Activated naive CD4-positive, alpha-beta T cell treated with anti-CD3 and anti-CD28 coated beads, Interleukin-2, amount 50 U/mL, for 24 hours (primary cell): Measurements from ENCODE around the gene TNFRSF8.

Source experiments
- H3K27ac Mint-ChIP-seq: one replicate; pipeline ENCODE4 v1.8.0; 2021; ENCODE audit warnings: mild to moderate bottlenecking, mixed read lengths
- H3K27me3 Mint-ChIP-seq: one replicate; pipeline ENCODE4 v1.8.0; 2021; ENCODE audit warnings: mixed read lengths
- H3K36me3 Mint-ChIP-seq: one replicate; pipeline ENCODE4 v1.8.0; 2021; ENCODE audit warnings: mixed read lengths
- H3K4me1 Mint-ChIP-seq: one replicate; pipeline ENCODE4 v1.8.0; 2021; ENCODE audit warnings: mixed read lengths
- H3K4me3 Mint-ChIP-seq: one replicate; pipeline ENCODE4 v1.8.0; 2021; ENCODE audit warnings: mild to moderate bottlenecking, mixed read lengths
- H3K9me3 Mint-ChIP-seq: one replicate; pipeline ENCODE4 v1.8.0; 2021; ENCODE audit warnings: mixed read lengths

TNFRSF8 gene

DNA sequence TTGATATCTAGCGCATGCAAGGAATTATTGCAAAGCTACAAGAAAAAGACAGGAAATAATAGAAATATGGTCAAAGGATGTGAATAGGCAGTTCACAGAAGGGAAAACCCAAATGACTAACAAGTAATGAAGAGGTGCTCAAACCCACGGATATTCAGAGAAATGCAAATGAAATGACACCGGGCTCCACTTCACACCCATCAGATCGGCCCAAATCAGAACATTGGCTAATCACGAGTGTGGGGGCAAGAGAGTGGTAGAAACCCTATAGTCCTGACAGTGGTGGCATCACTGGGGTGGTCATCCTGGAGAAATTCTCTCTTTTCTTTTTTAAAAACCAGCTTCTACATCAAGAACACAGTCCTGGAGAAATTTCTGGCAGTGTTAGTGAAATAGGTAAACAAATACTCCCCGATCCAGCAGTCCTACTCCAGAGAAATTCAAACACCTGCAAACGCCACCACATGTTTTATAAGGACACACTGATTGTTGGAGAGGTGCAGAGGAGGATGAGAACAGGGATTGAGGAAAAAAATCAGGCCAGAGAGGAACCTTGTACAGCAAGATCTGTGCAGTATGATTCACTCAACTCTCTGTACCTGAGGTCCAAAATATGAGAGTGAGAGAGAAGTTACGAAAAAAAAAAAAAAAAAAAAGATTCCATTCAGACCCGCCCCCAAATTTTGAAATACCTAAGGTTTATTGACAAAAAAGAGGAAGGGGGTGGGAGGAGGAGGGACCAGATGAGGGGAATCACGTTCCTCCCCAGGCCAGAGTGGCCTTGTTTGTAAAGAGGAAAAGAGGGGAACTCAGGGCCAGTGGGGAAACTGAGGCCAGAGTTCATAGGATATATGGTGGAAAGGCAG is 94.5 kb downstream of the TNFRSF8 start:
- peak overlapping the region; percentile 99 for H3K27ac Mint-ChIP-seq
- peaks cover 81% of the 10 kb centered on the region for H3K4me1 Mint-ChIP-seq
- no peaks in the 10 kb centered on the region for H3K9me3 Mint-ChIP-seq
- peak overlapping the region; percentile 87 for H3K4me3 Mint-ChIP-seq
- no peaks in the 10 kb centered on the region for H3K27me3 Mint-ChIP-seq
- no peaks in the 10 kb centered on the region for H3K36me3 Mint-ChIP-seq

GRCh38 chr1:12158357-12159092 is 95.4 kb downstream of the TNFRSF8 start:
- Mint-ChIP-seq H3K27ac (peak overlapping the region; percentile 99), H3K4me3 (peak overlapping the region; percentile 87), H3K27me3 (no peaks in the 10 kb centered on the region), H3K4me1 (peaks cover 81% of the 10 kb centered on the region), H3K9me3 (no peaks in the 10 kb centered on the region), H3K36me3 (no peaks in the 10 kb centered on the region)

DNA sequence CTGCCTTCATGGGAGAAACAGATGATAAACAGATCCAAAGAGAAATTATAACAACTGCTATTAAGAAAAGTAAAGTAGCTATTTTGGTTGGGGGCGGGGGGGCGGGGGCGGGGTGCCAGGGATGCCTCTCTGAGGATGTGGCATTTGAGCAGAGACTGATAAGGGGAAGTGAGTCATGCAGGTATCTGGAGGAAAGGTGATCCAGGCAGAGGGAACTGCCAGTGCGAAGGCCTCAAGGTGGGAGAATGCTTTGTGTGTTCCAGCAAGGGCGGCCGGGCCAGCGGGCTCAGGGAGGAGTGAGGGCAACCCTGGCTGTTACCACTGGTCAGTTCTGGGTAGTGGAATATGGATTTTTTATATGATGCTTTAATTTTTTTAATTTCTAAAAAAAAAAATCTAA is 96.7 kb downstream of the TNFRSF8 start:
- peak overlapping the region; percentile 94 for H3K27ac Mint-ChIP-seq
- H3K36me3 Mint-ChIP-seq: no peaks in the 10 kb centered on the region
- H3K4me1 Mint-ChIP-seq: peaks cover 79% of the 10 kb centered on the region
- no peaks in the 10 kb centered on the region for H3K9me3 Mint-ChIP-seq
- H3K27me3 Mint-ChIP-seq: no peaks in the 10 kb centered on the region
- peak overlapping the region; percentile 45 for H3K4me3 Mint-ChIP-seq

DNA sequence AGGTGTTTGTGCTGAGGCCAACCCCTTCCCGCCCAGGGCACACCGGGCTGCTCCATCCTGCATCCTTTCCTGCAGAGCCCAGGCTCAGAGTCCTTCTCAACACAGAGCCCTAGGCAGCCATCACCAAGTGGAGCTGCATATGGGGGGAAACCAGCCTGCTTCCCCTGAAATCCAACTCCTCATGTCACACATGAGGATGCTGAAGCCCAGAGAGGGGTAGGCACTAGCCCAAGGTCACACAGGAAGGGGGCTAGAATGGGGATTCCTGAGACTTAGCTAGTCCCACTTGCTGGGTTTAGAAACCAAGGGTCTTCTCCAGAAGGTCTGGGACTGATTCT is 98.2 kb downstream of the TNFRSF8 start:
- Mint-ChIP-seq H3K4me1 (peaks cover 71% of the 10 kb centered on the region), H3K9me3 (no peaks in the 10 kb centered on the region), H3K27me3 (no peaks in the 10 kb centered on the region), H3K36me3 (no peaks in the 10 kb centered on the region), H3K4me3 (peak overlapping the region; percentile 51), H3K27ac (no peak overlapping the region)

DNA sequence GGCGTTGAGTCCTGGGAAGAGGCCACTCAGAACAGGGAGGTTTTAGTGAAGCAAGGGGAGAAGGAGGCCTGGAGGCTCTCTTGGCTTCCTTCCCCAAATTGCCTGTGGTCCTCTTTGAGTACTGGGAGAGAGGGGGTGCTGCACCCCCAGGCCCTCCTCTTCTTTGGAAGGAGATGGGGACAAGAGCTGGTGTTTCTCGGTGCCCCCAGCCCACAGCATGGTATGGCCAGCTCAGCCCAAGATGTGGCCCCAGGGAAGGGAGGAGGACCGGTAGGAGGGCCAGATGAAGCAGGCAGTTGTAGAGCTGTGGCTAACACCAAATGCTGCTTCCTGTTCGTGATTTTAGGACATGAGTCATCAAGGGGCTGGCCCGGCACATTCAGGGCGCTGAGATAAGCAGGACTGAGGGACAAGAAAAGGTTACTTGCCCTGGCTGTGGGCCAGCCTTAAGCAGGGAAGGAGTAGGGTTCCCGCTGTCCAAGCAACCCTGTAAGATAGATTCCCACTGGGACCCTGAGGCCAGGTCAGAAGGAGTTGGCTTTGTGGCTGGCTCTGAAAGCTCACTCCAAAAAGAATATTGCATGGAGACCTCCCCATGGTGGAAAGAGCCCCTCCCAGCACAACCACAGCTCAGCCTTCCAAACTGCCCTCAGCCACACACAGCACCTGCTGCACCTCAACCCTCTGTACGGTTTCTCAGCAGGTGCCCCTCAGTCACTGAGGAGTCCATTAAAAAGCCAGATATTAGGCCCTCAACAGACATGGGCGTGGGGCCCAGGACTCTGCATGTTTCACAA is 98.8 kb downstream of the TNFRSF8 start:
- peaks cover 71% of the 10 kb centered on the region for H3K4me1 Mint-ChIP-seq
- no peaks in the 10 kb centered on the region for H3K36me3 Mint-ChIP-seq
- no peaks in the 10 kb centered on the region for H3K9me3 Mint-ChIP-seq
- H3K4me3 Mint-ChIP-seq: peak overlapping the region; percentile 51
- H3K27me3 Mint-ChIP-seq: no peaks in the 10 kb centered on the region
- H3K27ac Mint-ChIP-seq: peak overlapping the region; percentile 79

DNA sequence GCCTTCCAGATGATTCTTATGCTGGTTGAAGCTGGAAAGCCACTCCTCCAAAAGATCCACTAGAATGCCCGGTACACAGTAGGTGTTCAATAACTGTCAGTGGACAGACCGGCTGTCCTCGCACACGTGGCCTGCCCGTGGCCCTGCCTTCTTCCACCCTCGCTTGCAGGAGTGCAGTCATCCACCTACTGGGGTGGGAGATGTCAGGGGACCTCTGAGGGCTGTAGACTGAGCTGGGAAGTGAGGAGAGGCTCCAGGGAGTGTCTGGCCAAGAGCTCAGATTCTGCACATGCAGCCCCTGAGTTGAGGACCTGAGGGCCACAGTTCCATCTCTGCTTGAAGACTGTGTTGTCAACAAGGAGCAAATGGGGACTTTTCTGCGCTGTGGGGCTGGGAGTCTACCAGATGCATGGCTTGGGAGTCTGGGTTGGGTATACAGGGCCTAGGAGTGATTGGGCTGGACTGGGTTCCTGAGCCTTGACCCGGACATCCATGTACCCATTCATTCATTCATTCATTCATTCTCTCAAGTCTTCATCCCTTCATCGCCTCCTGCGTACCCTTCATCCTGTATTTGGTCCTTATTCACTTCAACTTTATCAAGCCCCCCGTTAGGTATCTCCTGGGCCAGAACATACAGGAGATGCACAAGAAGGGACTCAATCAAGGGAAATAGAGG is 99.5 kb downstream of the TNFRSF8 start:
- Mint-ChIP-seq H3K27me3 (no peaks in the 10 kb centered on the region), H3K27ac (peak overlapping the region; percentile 79), H3K4me1 (peaks cover 66% of the 10 kb centered on the region), H3K9me3 (no peaks in the 10 kb centered on the region), H3K36me3 (peaks cover 2% of the 10 kb centered on the region), H3K4me3 (no peak overlapping the region)

DNA sequence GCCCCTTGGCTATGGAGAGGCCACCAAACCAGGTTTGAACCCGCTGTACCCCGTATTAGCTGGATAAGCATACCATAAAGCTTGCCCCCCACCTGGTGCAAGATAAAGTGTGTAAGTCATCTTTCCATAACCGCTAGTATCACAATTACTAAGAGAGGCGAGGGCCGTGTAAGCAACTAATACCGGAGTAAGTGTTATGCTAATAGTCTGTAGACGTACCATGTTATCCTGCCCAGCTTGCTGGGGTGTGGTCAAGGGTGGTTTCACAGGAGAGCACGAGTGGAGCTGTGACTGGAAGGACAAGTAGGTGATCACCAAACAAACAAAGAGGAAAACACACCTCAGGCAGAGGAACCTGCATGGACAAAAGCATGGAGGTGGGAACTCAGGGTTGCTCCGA is 100.1 kb downstream of the TNFRSF8 start:
- Mint-ChIP-seq H3K9me3 (no peaks in the 10 kb centered on the region), H3K4me3 (no peak overlapping the region), H3K27ac (no peak overlapping the region), H3K4me1 (peaks cover 66% of the 10 kb centered on the region), H3K27me3 (no peaks in the 10 kb centered on the region), H3K36me3 (peaks cover 5% of the 10 kb centered on the region)

DNA sequence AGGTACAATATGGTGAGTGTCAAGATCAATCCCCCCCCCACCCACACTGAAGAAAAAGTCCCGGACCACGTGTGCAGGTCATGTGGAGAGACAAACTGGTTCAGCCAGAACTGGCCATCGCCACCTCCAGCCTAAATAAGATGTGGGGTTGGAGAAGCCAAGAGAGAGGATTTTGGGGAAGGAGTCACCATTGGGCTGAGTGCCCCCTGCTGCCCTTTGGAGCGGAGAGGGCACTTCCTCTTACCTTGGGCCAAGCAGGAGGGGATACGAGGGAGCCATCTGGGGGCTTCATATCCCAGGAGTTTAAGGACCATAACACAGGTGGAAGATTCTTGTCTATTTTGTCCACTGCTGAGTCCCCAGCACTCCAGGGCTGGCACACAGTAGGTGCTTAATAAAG is 101.1 kb downstream of the TNFRSF8 start:
- Mint-ChIP-seq H3K4me3 (no peak overlapping the region), H3K36me3 (peaks cover 10% of the 10 kb centered on the region), H3K9me3 (no peaks in the 10 kb centered on the region), H3K27ac (no peak overlapping the region), H3K27me3 (no peaks in the 10 kb centered on the region), H3K4me1 (peaks cover 64% of the 10 kb centered on the region)

DNA sequence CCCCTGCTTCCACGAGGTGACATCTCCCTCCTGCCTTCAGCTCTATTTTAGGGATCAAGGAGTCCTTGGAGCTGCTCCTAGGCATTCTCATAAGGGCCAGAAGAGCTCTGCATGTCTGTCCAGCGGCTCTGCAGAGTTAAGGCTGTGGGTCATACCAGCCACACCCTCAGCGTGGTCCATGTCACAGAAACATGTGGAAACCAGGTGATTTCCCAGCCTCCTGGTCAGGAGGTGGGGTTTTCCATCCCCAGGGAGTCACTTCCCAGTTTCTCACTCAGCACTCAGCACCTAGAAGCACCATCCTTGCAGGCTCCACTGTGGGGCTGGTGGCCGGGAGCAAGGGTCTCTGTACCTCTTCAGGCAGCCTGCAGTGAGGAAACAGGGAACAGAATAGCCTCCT is 102.2 kb downstream of the TNFRSF8 start:
- H3K27ac Mint-ChIP-seq: no peak overlapping the region
- H3K36me3 Mint-ChIP-seq: peaks cover 11% of the 10 kb centered on the region
- H3K4me1 Mint-ChIP-seq: peaks cover 69% of the 10 kb centered on the region
- no peaks in the 10 kb centered on the region for H3K27me3 Mint-ChIP-seq
- H3K4me3 Mint-ChIP-seq: no peak overlapping the region
- no peaks in the 10 kb centered on the region for H3K9me3 Mint-ChIP-seq

DNA sequence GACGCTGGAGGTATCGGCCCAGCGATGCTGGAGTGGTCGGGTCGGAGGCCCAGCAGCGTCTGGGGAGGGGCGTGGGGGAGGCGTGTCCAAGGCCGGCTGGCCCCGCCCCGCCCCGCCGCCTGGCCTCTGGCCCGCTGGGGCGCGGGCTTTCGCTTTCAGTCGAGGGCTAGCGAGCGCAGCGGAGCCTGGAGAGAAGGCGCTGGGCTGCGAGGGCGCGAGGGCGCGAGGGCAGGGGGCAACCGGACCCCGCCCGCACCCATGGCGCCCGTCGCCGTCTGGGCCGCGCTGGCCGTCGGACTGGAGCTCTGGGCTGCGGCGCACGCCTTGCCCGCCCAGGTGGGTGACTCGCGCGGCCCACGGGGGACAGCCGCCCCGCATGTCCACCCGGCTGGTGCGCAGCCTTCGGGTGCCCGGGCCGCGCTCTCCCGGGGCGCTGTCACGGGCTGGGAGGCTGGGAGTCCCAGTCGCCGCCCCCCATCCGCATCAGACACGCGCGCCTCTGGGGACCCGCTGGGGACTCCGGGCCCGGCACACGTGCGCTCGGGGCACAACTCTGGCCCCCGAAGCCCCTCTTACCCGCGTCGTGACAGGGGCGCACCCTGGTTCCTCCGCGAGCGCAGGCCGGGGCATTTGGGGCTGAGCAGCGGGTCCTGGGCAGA is 103.9 kb downstream of the TNFRSF8 start, which contains the start of gene TNFRSF1B:
TNFRSF1B (plus strand) TSS at position 158 of the 659 bp plus-strand sequence; CDS start at position 259, 101 bp downstream.
- peaks cover 16% of the 10 kb centered on the region for H3K36me3 Mint-ChIP-seq

GRCh38 chr1:12167493-12168429 is 104.7 kb downstream of the TNFRSF8 start:
- Mint-ChIP-seq H3K27me3 (no peaks in the 10 kb centered on the region), H3K36me3 (peaks cover 16% of the 10 kb centered on the region), H3K4me1 (peaks cover 66% of the 10 kb centered on the region), H3K27ac (peak overlapping the region; percentile 97), H3K4me3 (peak overlapping the region; percentile 99), H3K9me3 (peaks cover 6% of the 10 kb centered on the region)

More for the DNA sequence above, 103.9 kb downstream of the TNFRSF8 start, which contains the start of gene TNFRSF1B:
- H3K27me3 Mint-ChIP-seq: no peaks in the 10 kb centered on the region
- peak within 1 kb of the TSS; percentile 99 for H3K4me3 Mint-ChIP-seq
- peaks cover 6% of the 10 kb centered on the region for H3K9me3 Mint-ChIP-seq
- H3K4me1 Mint-ChIP-seq: peaks cover 66% of the 10 kb centered on the region
- H3K27ac Mint-ChIP-seq: peak within 1 kb of the TSS; percentile 97

DNA sequence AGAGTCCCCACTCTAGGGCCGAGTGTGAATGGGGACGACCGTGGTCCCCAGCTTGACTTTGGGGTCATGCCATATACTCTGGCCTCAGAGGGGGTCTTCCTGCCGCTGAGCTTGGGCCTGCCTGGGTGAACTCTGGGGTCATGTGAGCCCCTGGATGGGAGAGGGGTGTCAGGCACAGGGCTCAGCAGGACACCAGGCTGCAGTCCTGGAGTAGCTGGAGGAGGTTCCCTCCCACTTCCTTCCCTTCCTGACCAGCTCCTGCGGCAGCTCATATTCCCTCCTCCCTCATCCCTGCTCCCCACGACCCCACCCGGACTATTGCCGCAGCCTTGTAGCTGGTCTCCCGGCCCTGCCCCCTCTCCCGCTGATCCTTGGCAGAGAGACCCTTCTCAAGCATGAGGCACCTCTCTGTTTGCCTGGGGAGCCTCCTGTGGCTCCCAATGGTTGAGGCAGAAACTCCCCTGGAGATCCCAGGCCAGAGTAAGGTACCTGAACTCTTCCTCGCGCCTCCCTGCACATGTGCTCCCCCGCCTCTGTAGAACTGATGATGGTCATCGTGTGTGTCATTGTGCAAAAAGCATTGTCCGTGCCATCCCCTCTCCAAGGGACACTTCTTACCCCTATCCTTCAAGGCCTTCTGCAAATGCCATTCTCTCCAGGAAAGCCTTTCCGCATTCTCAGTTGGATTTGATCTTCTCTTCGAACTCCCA is 105.5 kb downstream of the TNFRSF8 start:
- Mint-ChIP-seq H3K4me3 (peak overlapping the region; percentile 99), H3K36me3 (peaks cover 16% of the 10 kb centered on the region)

GRCh38 chr1:12169442-12170135 is 106.5 kb downstream of the TNFRSF8 start:
- H3K4me3 Mint-ChIP-seq: peak overlapping the region; percentile 99
- H3K36me3 Mint-ChIP-seq: peaks cover 18% of the 10 kb centered on the region
- peaks cover 6% of the 10 kb centered on the region for H3K9me3 Mint-ChIP-seq
- no peaks in the 10 kb centered on the region for H3K27me3 Mint-ChIP-seq
- peak overlapping the region; percentile 92 for H3K27ac Mint-ChIP-seq
- H3K4me1 Mint-ChIP-seq: peaks cover 75% of the 10 kb centered on the region

More for the DNA sequence above, 105.5 kb downstream of the TNFRSF8 start:
- no peaks in the 10 kb centered on the region for H3K27me3 Mint-ChIP-seq
- peak overlapping the region; percentile 97 for H3K27ac Mint-ChIP-seq
- H3K4me1 Mint-ChIP-seq: peaks cover 66% of the 10 kb centered on the region
- H3K9me3 Mint-ChIP-seq: peaks cover 6% of the 10 kb centered on the region
